Activated CD8-positive, alpha-beta memory T cell treated with anti-CD3 and anti-CD28 coated beads for 24 hours (primary cell): ENCODE measurements around the gene NFKBIA.
A peak's percentile ranks its signal among the peaks of the same experiment; 100 is the strongest.
"Not testable (repeated sequence)": the region's sequence is repeated elsewhere in the genome, so short reads cannot be mapped to it uniquely, and the experiment has no call there.

Experiments
- DNase-seq: peaks from one replicate; pipeline ENCODE4 v3.0.0-alpha.2; 2020

Gene NFKBIA

GRCh38 chr14:35407306-35407630, 2.7 kb upstream of the NFKBIA start:
- DNase-seq, result no peak

GRCh38 chr14:35406506-35407305, 2.2 kb upstream of the NFKBIA start:
- no peak for DNase-seq

- no peak for DNase-seq
Measured at GRCh38 chr14:35406090-35406489, 1.5 kb upstream of the NFKBIA start.

- DNase-seq, result no peak
Measured at GRCh38 chr14:35405304-35405996, 901 bp upstream of the NFKBIA start.

- DNase-seq, result peak; percentile 98
Measured at GRCh38 chr14:35403603-35404448, 723 bp downstream of the NFKBIA start.

GRCh38 chr14:35403114-35403602, 1.4 kb downstream of the NFKBIA start:
- peak; percentile 85 for DNase-seq

- peak; percentile 78 for DNase-seq
Measured at GRCh38 chr14:35402323-35403113, 2.0 kb downstream of the NFKBIA start.

GRCh38 chr14:35401422-35402265, 2.9 kb downstream of the NFKBIA start:
- DNase-seq, result no peak

- peak; percentile 83 for DNase-seq
Measured at GRCh38 chr14:35400648-35401421, 3.7 kb downstream of the NFKBIA start.

- peak; percentile 70 for DNase-seq
Measured at GRCh38 chr14:35399083-35399937, 5.2 kb downstream of the NFKBIA start.

GRCh38 chr14:35398071-35398584, 6.4 kb downstream of the NFKBIA start:
- no peak for DNase-seq

- DNase-seq, result not testable (repeated sequence)
Measured at GRCh38 chr14:35396610-35397009, 7.9 kb downstream of the NFKBIA start.

- no peak for DNase-seq
Measured at GRCh38 chr14:35395283-35395682, 9.3 kb downstream of the NFKBIA start.

GRCh38 chr14:35394326-35395013, 10.1 kb downstream of the NFKBIA start:
- DNase-seq, result no peak

- DNase-seq, result no peak
Measured at GRCh38 chr14:35393826-35394225, 10.7 kb downstream of the NFKBIA start.

GRCh38 chr14:35392103-35392502, 12.4 kb downstream of the NFKBIA start:
- DNase-seq, result no peak

- no peak for DNase-seq
Measured at GRCh38 chr14:35391388-35391710, 13.2 kb downstream of the NFKBIA start.

GRCh38 chr14:35390577-35391387, 13.8 kb downstream of the NFKBIA start:
- peak; percentile 58 for DNase-seq
